WI38 (cell line): Measurements from ENCODE around the gene FAM83D.

Experiments used
- H3K4me3 ChIP-seq: 2 replicates; pipeline ENCODE4 v1.5.1; 2011; ENCODE audit warnings: low read depth, mild to moderate bottlenecking, control low read depth, low read length
- TF ChIP-seq, protein P1 (sequence below): IDR thresholded peaks from 2 replicates; pipeline ENCODE4 v1.5.1; 2012; ENCODE audit warnings: low read depth, mild to moderate bottlenecking, control low read depth, low read length

FAM83D gene

DNA sequence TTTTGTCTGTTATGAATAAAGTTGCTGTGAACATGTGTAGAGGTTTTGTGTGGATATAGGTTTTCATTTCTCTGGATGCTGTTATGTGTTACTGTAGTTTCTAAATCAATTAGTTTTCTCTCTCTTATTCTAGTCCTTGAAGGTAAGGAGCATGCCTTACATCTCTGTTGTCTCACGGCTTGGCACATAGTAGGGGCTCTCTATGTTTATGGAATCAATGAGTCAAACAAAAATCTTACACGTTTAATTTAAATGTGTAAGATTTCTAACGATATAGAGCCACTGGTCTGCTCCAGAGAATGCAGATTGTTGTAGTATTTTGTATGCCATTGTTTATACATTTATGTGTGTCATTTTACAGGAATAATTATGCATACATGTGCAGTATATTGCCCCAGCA lies 20.6 kb downstream of the FAM83D start:
- TF ChIP-seq, protein P1, sequence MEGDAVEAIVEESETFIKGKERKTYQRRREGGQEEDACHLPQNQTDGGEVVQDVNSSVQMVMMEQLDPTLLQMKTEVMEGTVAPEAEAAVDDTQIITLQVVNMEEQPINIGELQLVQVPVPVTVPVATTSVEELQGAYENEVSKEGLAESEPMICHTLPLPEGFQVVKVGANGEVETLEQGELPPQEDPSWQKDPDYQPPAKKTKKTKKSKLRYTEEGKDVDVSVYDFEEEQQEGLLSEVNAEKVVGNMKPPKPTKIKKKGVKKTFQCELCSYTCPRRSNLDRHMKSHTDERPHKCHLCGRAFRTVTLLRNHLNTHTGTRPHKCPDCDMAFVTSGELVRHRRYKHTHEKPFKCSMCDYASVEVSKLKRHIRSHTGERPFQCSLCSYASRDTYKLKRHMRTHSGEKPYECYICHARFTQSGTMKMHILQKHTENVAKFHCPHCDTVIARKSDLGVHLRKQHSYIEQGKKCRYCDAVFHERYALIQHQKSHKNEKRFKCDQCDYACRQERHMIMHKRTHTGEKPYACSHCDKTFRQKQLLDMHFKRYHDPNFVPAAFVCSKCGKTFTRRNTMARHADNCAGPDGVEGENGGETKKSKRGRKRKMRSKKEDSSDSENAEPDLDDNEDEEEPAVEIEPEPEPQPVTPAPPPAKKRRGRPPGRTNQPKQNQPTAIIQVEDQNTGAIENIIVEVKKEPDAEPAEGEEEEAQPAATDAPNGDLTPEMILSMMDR: no peak
- H3K4me3 ChIP-seq: no peak overlapping the region

DNA sequence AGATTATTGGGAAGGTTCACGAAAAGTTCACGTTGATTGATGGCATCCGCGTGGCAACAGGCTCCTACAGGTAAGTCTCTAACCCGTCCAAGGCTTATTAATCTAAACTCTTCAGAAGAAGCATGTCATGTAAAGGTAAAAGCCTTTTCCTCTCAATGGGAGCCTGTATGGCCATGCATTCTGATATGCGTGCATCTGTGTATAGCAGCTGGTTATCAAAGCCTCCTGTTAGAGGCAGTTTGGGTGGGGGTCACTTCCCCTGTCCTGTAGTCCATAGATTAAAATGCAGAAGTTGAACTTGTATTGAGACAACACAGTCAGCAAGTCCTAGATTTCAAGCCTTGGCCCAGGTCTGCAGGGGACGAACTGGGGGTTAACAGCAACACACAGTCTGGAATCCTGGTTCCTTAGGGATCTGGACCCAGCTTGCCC lies 21.7 kb downstream of the FAM83D start:
- no peak overlapping the region for H3K4me3 ChIP-seq
- TF ChIP-seq, protein P1: no peak

DNA sequence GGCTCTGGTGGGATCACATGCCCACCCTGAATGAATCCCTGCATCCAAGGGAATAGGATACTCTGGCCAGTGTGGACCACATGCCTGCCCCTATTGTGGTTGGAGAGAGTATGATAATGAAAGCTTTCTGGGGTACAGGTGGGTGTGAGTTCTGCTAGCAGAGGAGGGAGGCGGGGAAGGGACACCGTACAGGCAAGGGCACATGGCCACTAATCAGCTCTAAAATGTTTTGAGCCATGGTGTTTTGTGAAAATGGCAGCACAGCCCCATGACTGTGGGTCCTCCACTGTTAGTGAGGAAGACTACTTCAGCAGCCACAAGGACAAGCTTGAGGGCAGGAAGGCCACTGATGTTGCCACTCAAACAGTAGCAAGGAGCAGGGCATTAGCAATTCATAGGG lies 24.0 kb downstream of the FAM83D start:
- TF ChIP-seq, protein P1: no peak
- no peak overlapping the region for H3K4me3 ChIP-seq

DNA sequence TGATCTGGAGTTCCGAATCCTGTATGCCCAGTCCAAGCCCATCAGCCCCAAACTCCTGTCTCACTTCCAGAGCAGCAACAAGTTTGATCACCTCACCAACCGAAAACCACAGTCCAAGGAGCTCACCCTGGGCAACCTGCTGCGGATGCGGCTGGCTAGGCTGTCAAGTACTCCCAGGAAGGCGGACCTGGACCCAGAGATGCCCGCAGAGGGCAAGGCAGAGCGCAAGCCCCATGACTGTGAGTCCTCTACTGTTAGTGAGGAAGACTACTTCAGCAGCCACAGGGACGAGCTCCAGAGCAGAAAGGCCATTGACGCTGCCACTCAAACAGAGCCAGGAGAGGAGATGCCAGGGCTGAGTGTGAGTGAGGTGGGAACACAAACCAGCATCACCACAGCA lies 25.4 kb downstream of the FAM83D start:
- TF ChIP-seq, protein P1: no peak
- no peak overlapping the region for H3K4me3 ChIP-seq

DNA sequence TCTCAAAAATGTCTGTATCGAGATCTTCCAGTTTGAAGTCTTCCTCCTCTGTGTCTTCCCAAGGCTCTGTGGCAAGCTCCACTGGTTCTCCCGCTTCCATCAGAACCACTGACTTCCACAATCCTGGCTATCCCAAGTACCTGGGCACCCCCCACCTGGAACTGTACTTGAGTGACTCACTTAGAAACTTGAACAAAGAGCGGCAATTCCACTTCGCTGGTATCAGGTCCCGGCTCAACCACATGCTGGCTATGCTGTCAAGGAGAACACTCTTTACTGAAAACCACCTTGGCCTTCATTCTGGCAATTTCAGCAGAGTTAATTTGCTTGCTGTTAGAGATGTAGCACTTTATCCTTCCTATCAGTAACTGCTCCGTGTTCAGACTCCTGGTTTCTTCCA lies 25.9 kb downstream of the FAM83D start:
- no peak overlapping the region for H3K4me3 ChIP-seq
- TF ChIP-seq, protein P1: no peak

DNA sequence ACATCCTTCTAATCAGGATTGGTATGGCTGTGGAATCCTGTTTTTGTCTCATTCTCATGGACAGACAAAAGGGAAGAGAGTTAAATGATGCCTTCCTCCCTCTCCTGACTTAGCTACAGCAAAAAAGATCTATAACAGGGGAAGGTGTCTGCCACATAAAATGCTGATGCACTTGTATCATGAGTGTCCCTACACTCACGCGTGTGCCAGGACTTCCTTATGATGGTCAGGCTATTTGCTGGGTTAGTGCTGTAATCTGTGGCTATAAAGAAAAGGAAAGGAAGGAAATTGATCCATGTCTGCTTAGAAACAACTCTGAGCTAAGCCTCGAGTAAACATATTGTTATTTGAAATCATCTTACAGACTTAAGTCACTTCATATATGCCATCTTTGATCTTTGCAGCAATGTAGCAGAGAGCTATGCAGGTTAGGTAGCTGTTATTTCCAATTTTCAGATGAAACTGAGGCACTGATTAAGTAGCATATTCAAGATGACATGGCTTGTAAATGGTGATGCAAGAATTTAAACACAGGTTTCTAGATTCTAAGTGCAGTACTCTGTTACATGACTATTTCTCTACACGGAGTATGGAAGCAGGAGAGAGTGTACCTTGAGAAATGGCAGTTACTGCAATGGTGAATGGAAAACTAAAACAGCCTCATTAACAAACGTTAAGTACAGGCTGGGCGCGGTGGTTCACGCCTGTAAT lies 27.6 kb downstream of the FAM83D start:
- TF ChIP-seq, protein P1: no peak
- H3K4me3 ChIP-seq: no peak overlapping the region

DNA sequence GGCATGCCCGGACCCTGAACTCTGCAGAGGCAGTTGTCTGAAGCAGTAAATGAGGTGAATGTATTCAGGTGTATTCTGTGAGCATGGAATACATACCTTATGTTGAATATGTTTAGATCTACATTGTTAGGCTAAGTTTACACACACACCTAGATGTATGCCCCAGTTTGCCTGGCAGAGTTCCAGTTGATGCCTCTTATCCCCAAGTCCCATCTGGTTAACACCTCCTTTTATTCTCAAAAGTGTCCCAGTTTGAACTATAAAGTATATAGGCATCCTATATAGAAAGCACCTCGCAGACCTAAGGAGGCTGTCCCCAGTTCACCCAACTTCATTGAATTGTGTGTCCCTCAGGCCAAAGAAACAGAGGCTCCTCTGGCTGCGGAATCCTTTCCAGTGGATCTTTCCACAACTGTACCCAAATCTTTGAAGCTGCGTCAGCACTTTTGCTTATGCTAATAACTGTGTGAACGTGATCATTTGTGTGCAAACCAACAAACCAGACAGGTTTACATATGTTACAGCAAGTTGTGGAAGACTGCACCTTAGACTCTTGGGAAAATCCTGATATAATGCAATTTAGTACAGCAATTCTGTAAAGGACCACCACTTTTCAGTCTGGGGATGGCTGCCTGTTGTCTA lies 31.1 kb downstream of the FAM83D start:
- TF ChIP-seq, protein P1: no peak

More for the DNA sequence above, 31.1 kb downstream of the FAM83D start:
- H3K4me3 ChIP-seq: no peak overlapping the region
